ENCODE measurements around the gene BAD. TPM values are rescaled to one million over a fixed set of nuclear protein-coding genes. Genes with fewer than 3 reads are reported as not detected.

BAD gene
- total and polyA plus RNA-seq, 2 donors (not counting 1 experiment from before 2014, with no cell fraction given) = 24.0 to 39.1 TPM

DNA sequence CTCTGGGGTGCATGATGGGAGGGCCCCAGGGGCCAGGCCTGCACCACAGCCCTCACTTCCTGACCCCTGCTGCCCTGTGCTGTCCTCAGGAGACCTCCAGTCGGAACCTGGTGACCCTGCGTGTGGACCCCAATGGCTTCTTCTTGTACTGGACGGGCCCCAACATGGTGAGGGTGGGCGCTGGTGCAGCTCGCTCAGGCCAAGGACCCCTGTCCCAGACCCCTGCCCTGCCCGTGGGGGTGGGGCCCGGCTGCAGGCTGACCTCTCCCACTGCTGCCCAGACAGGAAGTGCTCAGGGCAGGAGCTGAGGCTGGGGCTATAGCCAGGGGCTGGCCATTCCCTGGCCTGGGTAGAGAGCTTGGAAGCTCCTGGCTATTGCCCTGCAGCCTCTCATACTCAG is 30.1 kb downstream of the BAD start:
- H3K4me3 ChIP-seq (ENCODE audit: control extremely low read depth in 1 of 5, extremely low read depth in 1 of 5, insufficient read depth in 1 of 5, low read depth in 2 of 5, low read length in 4 of 5) = no peak overlapping the region
- H4K20me1 ChIP-seq (ENCODE audit: control insufficient read depth, insufficient read depth, low read length, poor library complexity, severe bottlenecking) = no peaks in the 10 kb centered on the region
- intact Hi-C loops (cut with micrococcal nuclease) = no loop called here
- POLR2A ChIA-PET = no interaction called here
- H3K4me3 Mint-ChIP-seq = no peak overlapping the region
- ATAC-seq (ENCODE audit: low read depth) (no peak), DNase-seq (no peak)
- H3K36me3 ChIP-seq (replicated peaks in 1 of 2; ENCODE audit: control extremely low read depth in 1 of 2, control insufficient read depth in 1 of 2, extremely low read depth in 1 of 2, insufficient read depth in 2 of 2, low read length in 1 of 2) = no peaks in the 10 kb centered on the region
- CTCF ChIA-PET = interaction anchor here (0.7 kb wide), 1 partner anchor 31 kb away, joined by 3 read pairs; the partner anchor contains the start of gene BAD
- H3K27me3 Mint-ChIP-seq = no peaks in the 10 kb centered on the region
- no peak overlapping the region for H3K9ac ChIP-seq (ENCODE audit: low read length)
- H3K4me1 Mint-ChIP-seq = peaks cover 17% of the 10 kb centered on the region
- no peak overlapping the region for H3K4me2 ChIP-seq (replicated peaks; ENCODE audit: low read depth, low read length, poor library complexity, severe bottlenecking)
- no peaks in the 10 kb centered on the region for H3K27me3 ChIP-seq (replicated peaks in 1 of 4; ENCODE audit: control extremely low read depth in 1 of 4, control insufficient read depth in 3 of 4, insufficient read depth in 4 of 4, low read length in 3 of 4)
- H3K9me3 ChIP-seq (ENCODE audit: control extremely low read depth in 1 of 3, control insufficient read depth in 2 of 3, insufficient read depth in 1 of 3, low read length in 2 of 3) = no peaks in the 10 kb centered on the region
- 96% methylated on average over 7 of the region's 7 CpGs for WGBS (ENCODE audit: insufficient coverage)
- no peak overlapping the region for H3K27ac Mint-ChIP-seq
- TF ChIP-seq, protein P1, sequence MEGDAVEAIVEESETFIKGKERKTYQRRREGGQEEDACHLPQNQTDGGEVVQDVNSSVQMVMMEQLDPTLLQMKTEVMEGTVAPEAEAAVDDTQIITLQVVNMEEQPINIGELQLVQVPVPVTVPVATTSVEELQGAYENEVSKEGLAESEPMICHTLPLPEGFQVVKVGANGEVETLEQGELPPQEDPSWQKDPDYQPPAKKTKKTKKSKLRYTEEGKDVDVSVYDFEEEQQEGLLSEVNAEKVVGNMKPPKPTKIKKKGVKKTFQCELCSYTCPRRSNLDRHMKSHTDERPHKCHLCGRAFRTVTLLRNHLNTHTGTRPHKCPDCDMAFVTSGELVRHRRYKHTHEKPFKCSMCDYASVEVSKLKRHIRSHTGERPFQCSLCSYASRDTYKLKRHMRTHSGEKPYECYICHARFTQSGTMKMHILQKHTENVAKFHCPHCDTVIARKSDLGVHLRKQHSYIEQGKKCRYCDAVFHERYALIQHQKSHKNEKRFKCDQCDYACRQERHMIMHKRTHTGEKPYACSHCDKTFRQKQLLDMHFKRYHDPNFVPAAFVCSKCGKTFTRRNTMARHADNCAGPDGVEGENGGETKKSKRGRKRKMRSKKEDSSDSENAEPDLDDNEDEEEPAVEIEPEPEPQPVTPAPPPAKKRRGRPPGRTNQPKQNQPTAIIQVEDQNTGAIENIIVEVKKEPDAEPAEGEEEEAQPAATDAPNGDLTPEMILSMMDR (IDR thresholded peaks at IDR 0.05) = no peak
- no peak for TF ChIP-seq EZH2 (IDR thresholded peaks at IDR 0.05; ENCODE audit: borderline replicate concordance, insufficient read depth, low read depth, low read length, poor library complexity, severe bottlenecking)
- H2AFZ ChIP-seq (ENCODE audit: insufficient read depth, low read depth, low read length, poor library complexity, severe bottlenecking) = no peak overlapping the region
- H3K79me2 ChIP-seq (ENCODE audit: control insufficient read depth, insufficient read depth, low read length) = peaks cover 4% of the 10 kb centered on the region
- no peaks in the 10 kb centered on the region for H3K9me3 Mint-ChIP-seq (ENCODE audit: insufficient read depth)
- H3K4me1 ChIP-seq (ENCODE audit: control insufficient read depth in 2 of 2, insufficient read depth in 2 of 2, low read length in 2 of 2) = peaks cover 17 to 23% of the 10 kb centered on the region in 2 donors
- H3K27ac ChIP-seq (ENCODE audit: low read length in 2 of 2) = no peak overlapping the region

DNA sequence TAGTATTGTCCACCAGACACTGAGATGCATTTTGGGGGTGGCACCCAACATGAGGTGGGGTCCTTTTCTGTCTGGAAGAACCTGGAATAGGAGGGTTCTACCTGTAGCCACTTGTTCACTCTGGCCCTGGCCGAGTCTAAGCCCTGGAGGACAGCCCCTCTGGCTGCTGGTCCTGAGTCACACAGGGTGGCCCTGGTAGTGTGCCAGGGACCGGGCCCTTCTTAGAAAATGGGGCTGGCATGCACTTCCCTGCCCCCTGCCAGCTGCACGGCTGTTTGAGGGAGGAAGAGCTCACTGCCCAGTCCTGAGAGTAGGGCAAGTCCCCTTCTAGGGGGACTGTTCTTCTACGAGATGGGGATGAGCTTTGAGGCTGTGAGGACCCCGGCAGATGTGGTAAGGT is 31.0 kb downstream of the BAD start:
- TF ChIP-seq, protein P1 (IDR thresholded peaks at IDR 0.05) = no peak
- TF ChIP-seq EZH2 (IDR thresholded peaks at IDR 0.05; ENCODE audit: borderline replicate concordance, insufficient read depth, low read depth, low read length, poor library complexity, severe bottlenecking) = no peak
- H4K20me1 ChIP-seq (ENCODE audit: control insufficient read depth, insufficient read depth, low read length, poor library complexity, severe bottlenecking) = no peaks in the 10 kb centered on the region
- Mint-ChIP-seq H3K27me3 (no peaks in the 10 kb centered on the region), H3K27ac (no peak overlapping the region), H3K4me3 (peak overlapping the region; percentile 41), H3K4me1 (peaks cover 17% of the 10 kb centered on the region), H3K9me3 (ENCODE audit: insufficient read depth) (no peaks in the 10 kb centered on the region)
- no peak for ATAC-seq (ENCODE audit: low read depth)
- peaks cover 17 to 23% of the 10 kb centered on the region in 2 donors for H3K4me1 ChIP-seq (ENCODE audit: control insufficient read depth in 2 of 2, insufficient read depth in 2 of 2, low read length in 2 of 2)
- H3K9ac ChIP-seq (ENCODE audit: low read length) = no peak overlapping the region
- WGBS (ENCODE audit: insufficient coverage) = 85% methylated on average over 5 of the region's 5 CpGs
- CTCF ChIA-PET = interaction anchor here (0.6 to 0.7 kb wide), 2 partner anchors 21 to 31 kb away, joined by 3 read pairs; partner anchors contain the start of gene BAD
- no peak for DNase-seq
- H3K36me3 ChIP-seq (replicated peaks in 1 of 2; ENCODE audit: control extremely low read depth in 1 of 2, control insufficient read depth in 1 of 2, extremely low read depth in 1 of 2, insufficient read depth in 2 of 2, low read length in 1 of 2) = no peaks in the 10 kb centered on the region
- no peak overlapping the region for H2AFZ ChIP-seq (ENCODE audit: insufficient read depth, low read depth, low read length, poor library complexity, severe bottlenecking)
- no peak overlapping the region for H3K27ac ChIP-seq (ENCODE audit: low read length in 2 of 2)
- H3K79me2 ChIP-seq (ENCODE audit: control insufficient read depth, insufficient read depth, low read length) = peaks cover 4% of the 10 kb centered on the region
- POLR2A ChIA-PET = no interaction called here
- no peak overlapping the region for H3K4me3 ChIP-seq (ENCODE audit: control extremely low read depth in 1 of 5, extremely low read depth in 1 of 5, insufficient read depth in 1 of 5, low read depth in 2 of 5, low read length in 4 of 5)
- no peak overlapping the region for H3K4me2 ChIP-seq (replicated peaks; ENCODE audit: low read depth, low read length, poor library complexity, severe bottlenecking)
- H3K27me3 ChIP-seq (replicated peaks in 1 of 4; ENCODE audit: control extremely low read depth in 1 of 4, control insufficient read depth in 3 of 4, insufficient read depth in 4 of 4, low read length in 3 of 4) = no peaks in the 10 kb centered on the region
- H3K9me3 ChIP-seq (ENCODE audit: control extremely low read depth in 1 of 3, control insufficient read depth in 2 of 3, insufficient read depth in 1 of 3, low read length in 2 of 3) = no peaks in the 10 kb centered on the region
- intact Hi-C loops (cut with micrococcal nuclease) = no loop called here

All from B cell (primary cell).